Measurements from ENCODE around the gene TPM3.
"Not testable (repeated sequence)": the region's sequence is repeated elsewhere in the genome, so short reads cannot be mapped to it uniquely, and the experiment has no call there.

TPM3 gene

GRCh38 chr1:154141240-154141639, 50.7 kb downstream of the TPM3 start:
- no peak for DNase-seq
- Histone ChIP-seq H3K4me3 (no peak overlapping the region), H3K27ac (no peak overlapping the region), H3K36me3 (no peaks in the 10 kb centered on the region), H3K9me3 (no peaks in the 10 kb centered on the region), H3K27me3 (no peaks in the 10 kb centered on the region), H3K4me1 (no peaks in the 10 kb centered on the region)
- no peak for TF ChIP-seq CTCF (IDR thresholded peaks at IDR 0.05)
- intact Hi-C loops (cut with DNase I; ENCODE audit: low total_unique reads): no loop called here

DNA sequence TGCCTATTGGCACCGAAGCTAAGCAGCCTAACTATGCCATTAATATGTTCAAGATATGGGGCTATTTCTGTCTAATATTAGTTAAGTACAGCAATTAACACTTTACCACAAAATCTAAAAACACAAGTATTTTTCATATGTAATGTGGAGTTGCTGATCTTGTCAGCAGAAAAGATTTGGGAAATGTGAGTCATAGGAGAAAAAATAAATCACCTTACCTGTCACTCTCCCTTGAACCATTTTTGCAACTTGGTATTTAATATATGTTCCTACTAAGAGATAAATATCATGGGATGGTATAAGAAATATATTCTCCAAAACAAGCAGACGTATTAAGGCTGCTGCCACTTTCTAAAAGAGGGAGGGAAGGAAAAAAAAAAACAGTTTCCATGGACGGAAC, 54.0 kb downstream of the TPM3 start:
- Histone ChIP-seq H3K36me3 (no peaks in the 10 kb centered on the region), H3K27me3 (no peaks in the 10 kb centered on the region), H3K4me3 (no peak overlapping the region), H3K4me1 (no peaks in the 10 kb centered on the region), H3K27ac (no peak overlapping the region), H3K9me3 (no peaks in the 10 kb centered on the region)
- DNase-seq: no peak
- intact Hi-C loops (cut with DNase I; ENCODE audit: low total_unique reads): no loop called here
- TF ChIP-seq CTCF (IDR thresholded peaks at IDR 0.05): no peak

- no peak overlapping the region for H3K27ac ChIP-seq
- intact Hi-C loops (cut with DNase I; ENCODE audit: low total_unique reads): no loop called here
- H3K9me3 ChIP-seq: no peaks in the 10 kb centered on the region
- no peak for TF ChIP-seq CTCF (IDR thresholded peaks at IDR 0.05)
- no peaks in the 10 kb centered on the region for H3K27me3 ChIP-seq
- H3K4me3 ChIP-seq: no peak overlapping the region
- DNase-seq: no peak
- no peaks in the 10 kb centered on the region for H3K36me3 ChIP-seq
- H3K4me1 ChIP-seq: no peaks in the 10 kb centered on the region
Measured at GRCh38 chr1:154133256-154133655, 58.6 kb downstream of the TPM3 start.

- intact Hi-C loops (cut with DNase I; ENCODE audit: low total_unique reads): no loop called here
- Histone ChIP-seq H3K27me3 (no peaks in the 10 kb centered on the region), H3K36me3 (no peaks in the 10 kb centered on the region), H3K4me3 (no peak overlapping the region), H3K4me1 (no peaks in the 10 kb centered on the region), H3K27ac (no peak overlapping the region), H3K9me3 (no peaks in the 10 kb centered on the region)
- no peak for DNase-seq
- TF ChIP-seq CTCF (IDR thresholded peaks at IDR 0.05): no peak
Measured at GRCh38 chr1:154129391-154129970, 62.4 kb downstream of the TPM3 start.

DNA sequence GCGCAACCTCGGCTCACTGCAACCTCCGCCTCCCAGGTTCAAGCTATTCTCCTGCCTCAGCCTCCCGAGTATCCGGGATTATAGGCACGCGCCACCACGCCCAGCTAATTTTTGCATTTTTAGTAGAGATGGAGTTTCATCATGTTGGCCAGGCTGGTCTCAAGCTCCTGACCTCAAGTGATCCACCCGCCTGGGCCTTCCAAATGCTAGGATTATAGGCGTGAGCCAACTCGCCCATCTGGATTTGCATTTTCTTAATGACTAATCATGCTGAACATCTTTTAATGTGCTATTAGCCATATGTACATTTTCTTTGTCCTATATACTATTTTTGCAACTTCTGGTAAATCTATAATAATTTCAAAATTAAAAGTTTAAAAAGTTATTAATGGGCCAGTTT, 68.7 kb downstream of the TPM3 start:
- H3K36me3 ChIP-seq; intact Hi-C loops (cut with DNase I; ENCODE audit: low total_unique reads); H3K27me3 ChIP-seq; H3K4me1 ChIP-seq; DNase-seq; H3K4me3 ChIP-seq; H3K9me3 ChIP-seq; H3K27ac ChIP-seq: not testable (repeated sequence)

DNA sequence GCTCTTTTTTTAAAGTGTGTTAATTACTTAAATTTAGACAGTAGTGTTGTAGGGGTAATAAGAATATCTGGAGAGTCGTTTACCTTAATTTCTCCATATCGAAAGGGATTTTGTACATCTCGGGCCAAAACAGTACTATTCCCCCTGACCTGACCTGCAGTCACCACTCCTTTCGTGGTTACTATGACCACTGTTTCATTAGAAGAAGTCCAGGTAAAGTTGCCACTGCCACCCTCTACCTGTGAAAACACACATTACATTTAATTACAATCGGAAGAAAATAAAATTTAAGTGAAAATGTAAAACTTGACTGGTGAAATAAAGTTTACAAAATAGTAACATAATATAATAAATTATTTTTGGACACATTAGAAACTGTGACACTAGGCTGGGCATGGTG, 74.3 kb downstream of the TPM3 start:
- no peaks in the 10 kb centered on the region for H3K36me3 ChIP-seq
- DNase-seq: no peak
- intact Hi-C loops (cut with DNase I; ENCODE audit: low total_unique reads): no loop called here
- no peak overlapping the region for H3K4me3 ChIP-seq
- no peak overlapping the region for H3K27ac ChIP-seq
- no peaks in the 10 kb centered on the region for H3K27me3 ChIP-seq
- no peak for TF ChIP-seq CTCF (IDR thresholded peaks at IDR 0.05)
- no peaks in the 10 kb centered on the region for H3K4me1 ChIP-seq
- H3K9me3 ChIP-seq: no peaks in the 10 kb centered on the region

All from tibial artery (tissue), 4 donors.